ENCODE results near the gene TXNRD2.

DNA sequence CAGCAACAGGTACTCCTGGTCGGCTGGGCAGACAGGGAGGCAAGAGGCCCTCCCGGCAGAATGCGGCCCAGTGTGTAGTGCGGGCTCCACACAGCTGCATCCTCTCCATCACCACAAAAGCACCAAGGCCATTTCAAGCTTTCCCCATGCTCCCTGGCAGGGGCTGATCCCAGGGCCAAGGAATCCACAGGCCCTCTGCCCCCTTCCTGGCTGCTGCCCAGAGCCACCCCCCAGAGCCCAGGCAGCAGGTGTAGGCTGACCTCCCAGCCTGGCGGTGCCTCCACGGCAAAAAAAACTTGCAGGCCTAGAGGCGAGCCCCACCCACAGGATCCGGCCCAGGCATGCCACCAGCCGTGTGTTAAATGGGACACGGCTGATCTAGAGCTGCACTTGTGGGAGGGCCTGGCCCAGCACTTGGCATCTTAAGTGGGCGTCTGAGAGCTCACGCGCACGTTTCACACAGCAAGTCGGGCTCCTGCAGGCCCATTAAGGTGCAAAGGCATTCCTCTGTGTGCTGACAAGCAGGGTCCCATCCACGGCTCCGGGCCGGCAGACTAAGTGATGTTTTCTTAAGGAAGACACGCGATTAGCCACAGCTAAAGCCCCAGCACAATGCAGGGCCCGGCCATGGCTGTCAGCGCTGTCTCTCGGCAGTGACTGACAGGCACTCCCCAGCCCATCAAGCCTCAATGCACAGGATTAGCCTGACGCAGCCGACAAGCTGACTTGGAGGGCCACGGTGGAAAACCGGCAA is 67.1 kb downstream of the TXNRD2 start:
- TF ChIP-seq, protein P1, sequence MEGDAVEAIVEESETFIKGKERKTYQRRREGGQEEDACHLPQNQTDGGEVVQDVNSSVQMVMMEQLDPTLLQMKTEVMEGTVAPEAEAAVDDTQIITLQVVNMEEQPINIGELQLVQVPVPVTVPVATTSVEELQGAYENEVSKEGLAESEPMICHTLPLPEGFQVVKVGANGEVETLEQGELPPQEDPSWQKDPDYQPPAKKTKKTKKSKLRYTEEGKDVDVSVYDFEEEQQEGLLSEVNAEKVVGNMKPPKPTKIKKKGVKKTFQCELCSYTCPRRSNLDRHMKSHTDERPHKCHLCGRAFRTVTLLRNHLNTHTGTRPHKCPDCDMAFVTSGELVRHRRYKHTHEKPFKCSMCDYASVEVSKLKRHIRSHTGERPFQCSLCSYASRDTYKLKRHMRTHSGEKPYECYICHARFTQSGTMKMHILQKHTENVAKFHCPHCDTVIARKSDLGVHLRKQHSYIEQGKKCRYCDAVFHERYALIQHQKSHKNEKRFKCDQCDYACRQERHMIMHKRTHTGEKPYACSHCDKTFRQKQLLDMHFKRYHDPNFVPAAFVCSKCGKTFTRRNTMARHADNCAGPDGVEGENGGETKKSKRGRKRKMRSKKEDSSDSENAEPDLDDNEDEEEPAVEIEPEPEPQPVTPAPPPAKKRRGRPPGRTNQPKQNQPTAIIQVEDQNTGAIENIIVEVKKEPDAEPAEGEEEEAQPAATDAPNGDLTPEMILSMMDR (IDR thresholded peaks at IDR 0.05) = no peak
- TF ChIP-seq EP300 (IDR thresholded peaks at IDR 0.05) (no peak), POLR2A (IDR thresholded peaks at IDR 0.05) (no peak), POLR2AphosphoS5 (IDR thresholded peaks at IDR 0.05) (no peak)
